ENCODE measurements around the gene RNF181.

- TF ChIP-seq POLR2AphosphoS2 (conservative IDR thresholded peaks at IDR 0.05; ENCODE audit: low read length) (no peak), SREBF2 (IDR thresholded peaks at IDR 0.05) (no peak), CTCF (IDR thresholded peaks at IDR 0.05) (no peak), POLR2A (IDR thresholded peaks at IDR 0.05; ENCODE audit: low read length) (no peak), PBX3 (IDR thresholded peaks at IDR 0.05) (no peak), RAD21 (conservative IDR thresholded peaks at IDR 0.05 in 1 of 2, IDR thresholded peaks at IDR 0.05 in 1 of 2) (no peak), RCOR1 (IDR thresholded peaks at IDR 0.05; ENCODE audit: low read depth, low read length) (no peak), NFE2L2 (conservative IDR thresholded peaks at IDR 0.05; ENCODE audit: low read length) (no peak), REST (IDR thresholded peaks at IDR 0.05) (no peak), HOXB13 (CRISPR knock-in tag; IDR thresholded peaks at IDR 0.05; ENCODE audit: low read depth) (no peak), NR3C1 (IDR thresholded peaks at IDR 0.05) (no peak), CEBPB (IDR thresholded peaks at IDR 0.05) (no peak), CHD2 (IDR thresholded peaks at IDR 0.05; ENCODE audit: low read length, partially characterized antibody) (no peak), BCL3 (IDR thresholded peaks at IDR 0.05) (no peak)
Measured at GRCh38 chr2:85584857-85585780, 10.4 kb upstream of the RNF181 start.
